ENCODE measurements around the gene ZNF280D. TPM values are rescaled to one million over a fixed set of nuclear protein-coding genes. Genes with fewer than 3 reads are reported as not detected.

Gene ZNF280D
- total and polyA plus RNA-seq, 3 donors from 2014 or later, result 12.6 to 50.2 (median 48.6) TPM

DNA sequence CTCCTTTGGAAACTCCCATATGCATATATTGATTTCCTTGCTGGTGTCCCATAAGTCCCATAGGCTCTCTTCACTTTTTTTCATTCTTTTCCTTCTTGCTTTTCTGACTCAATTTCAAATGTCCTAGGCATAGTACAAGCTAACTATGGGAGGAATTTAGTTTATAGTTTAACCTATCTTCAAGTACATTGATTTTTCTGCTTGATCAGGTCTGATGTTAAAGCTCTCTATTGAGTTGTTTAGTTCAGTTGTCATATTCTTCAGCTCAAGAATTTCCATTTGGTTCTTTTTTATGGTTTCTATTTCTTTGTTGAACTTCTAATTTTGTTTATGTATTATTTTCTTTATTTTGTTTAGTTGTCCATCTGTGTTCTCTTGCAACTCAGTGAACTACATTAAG is 147.1 kb downstream of the ZNF280D start:
- Histone ChIP-seq H3K4me1 (no peaks in the 10 kb centered on the region), H3K27me3 (no peaks in the 10 kb centered on the region), H3K4me3 (no peak overlapping the region), H3K36me3 (ENCODE audit: low read depth, missing control alignments) (no peaks in the 10 kb centered on the region), H3K27ac (no peak overlapping the region), H3K9me3 (no peaks in the 10 kb centered on the region)
- no peak for DNase-seq
- intact Hi-C loops (cut with DNase I; ENCODE audit: low total_unique reads), result no loop called here
- TF ChIP-seq, protein P1, sequence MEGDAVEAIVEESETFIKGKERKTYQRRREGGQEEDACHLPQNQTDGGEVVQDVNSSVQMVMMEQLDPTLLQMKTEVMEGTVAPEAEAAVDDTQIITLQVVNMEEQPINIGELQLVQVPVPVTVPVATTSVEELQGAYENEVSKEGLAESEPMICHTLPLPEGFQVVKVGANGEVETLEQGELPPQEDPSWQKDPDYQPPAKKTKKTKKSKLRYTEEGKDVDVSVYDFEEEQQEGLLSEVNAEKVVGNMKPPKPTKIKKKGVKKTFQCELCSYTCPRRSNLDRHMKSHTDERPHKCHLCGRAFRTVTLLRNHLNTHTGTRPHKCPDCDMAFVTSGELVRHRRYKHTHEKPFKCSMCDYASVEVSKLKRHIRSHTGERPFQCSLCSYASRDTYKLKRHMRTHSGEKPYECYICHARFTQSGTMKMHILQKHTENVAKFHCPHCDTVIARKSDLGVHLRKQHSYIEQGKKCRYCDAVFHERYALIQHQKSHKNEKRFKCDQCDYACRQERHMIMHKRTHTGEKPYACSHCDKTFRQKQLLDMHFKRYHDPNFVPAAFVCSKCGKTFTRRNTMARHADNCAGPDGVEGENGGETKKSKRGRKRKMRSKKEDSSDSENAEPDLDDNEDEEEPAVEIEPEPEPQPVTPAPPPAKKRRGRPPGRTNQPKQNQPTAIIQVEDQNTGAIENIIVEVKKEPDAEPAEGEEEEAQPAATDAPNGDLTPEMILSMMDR (IDR thresholded peaks at IDR 0.05), result no peak
- TF ChIP-seq POLR2A (IDR thresholded peaks at IDR 0.05), result no peak

DNA sequence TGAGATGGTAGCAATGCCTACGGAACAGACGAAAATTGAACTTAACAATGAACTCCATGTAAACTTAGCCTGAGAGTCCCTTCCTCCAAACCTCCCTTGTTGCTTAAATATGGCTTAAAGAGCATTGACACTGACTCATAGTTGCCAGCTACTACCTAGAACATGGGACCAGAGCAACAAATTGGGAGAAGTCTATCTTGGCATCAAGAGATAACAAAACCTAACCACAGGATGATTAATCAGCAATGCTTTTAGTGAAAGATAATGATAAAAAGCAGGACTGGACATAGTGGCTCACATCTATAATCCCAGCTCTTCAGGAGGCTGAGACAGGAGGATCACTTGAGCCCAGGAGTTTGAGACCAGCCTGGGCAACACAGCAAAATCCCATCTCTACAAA is 150.5 kb downstream of the ZNF280D start:
- no peaks in the 10 kb centered on the region for H3K9me3 ChIP-seq
- no peaks in the 10 kb centered on the region for H3K27me3 ChIP-seq
- 94 to 95% methylated on average over 2 of the region's 2 CpGs for WGBS, 2 donors
- no peaks in the 10 kb centered on the region for H3K36me3 ChIP-seq (ENCODE audit: low read depth, missing control alignments)
- intact Hi-C loops (cut with DNase I; ENCODE audit: low total_unique reads), result no loop called here
- no peak for DNase-seq
- TF ChIP-seq, protein P1 (IDR thresholded peaks at IDR 0.05), result no peak
- TF ChIP-seq POLR2A (IDR thresholded peaks at IDR 0.05), result no peak
- H3K4me3 ChIP-seq, result no peak overlapping the region
- no peaks in the 10 kb centered on the region for H3K4me1 ChIP-seq
- H3K27ac ChIP-seq, result no peak overlapping the region

Small RNA genes within 50 kb of the gene (small RNA-seq; reads per million reads assigned to genes)
- 0 reads per million in 2 donors for gene RF00019

Other genes starting within 250 kb of the ZNF280D start
- 100 to 1,000 TPM; 146 to 152 TPM for gene TCF12, start 185.1 kb upstream of the ZNF280D start, total RNA-seq
- gene TCF12, start 185.1 kb upstream of the ZNF280D start, polyA plus RNA-seq (ENCODE audit: insufficient read depth, low read depth, low replicate concordance), result 51.8 TPM